HL-60/S4 (cell line): ENCODE measurements around the gene GAD2.

Experiments
- in situ Hi-C: fragments of 300-500 bp; cut with MboI; formaldehyde crosslinking; loops from 2 replicates; pipeline ENCODE4 v1.14.3; 2022; ENCODE audit warnings: low sequenced_read_pairs

GAD2 gene

GRCh38 chr10:26216585-26217395 is at the start of gene GAD2:
GAD2 (plus strand) TSS chr10:26216774; CDS start chr10:26216810, 36 bp downstream.
- in situ Hi-C loops, result no loop called here

GRCh38 chr10:26169466-26169865 is 47.1 kb upstream of the GAD2 start:
- in situ Hi-C loops, result no loop called here

- in situ Hi-C loops, result no loop called here
Observed at GRCh38 chr10:26172131-26172530, 44.4 kb upstream of the GAD2 start.

- in situ Hi-C loops, result no loop called here
Observed at GRCh38 chr10:26173837-26174236, 42.7 kb upstream of the GAD2 start.

- in situ Hi-C loops, result no loop called here
Observed at GRCh38 chr10:26177341-26177740, 39.2 kb upstream of the GAD2 start.

GRCh38 chr10:26194275-26194674 is 22.3 kb upstream of the GAD2 start:
- in situ Hi-C loops, result no loop called here

- in situ Hi-C loops, result no loop called here
Observed at GRCh38 chr10:26197248-26197647, 19.3 kb upstream of the GAD2 start.

GRCh38 chr10:26198119-26198518 is 18.5 kb upstream of the GAD2 start:
- in situ Hi-C loops, result no loop called here

GRCh38 chr10:26199841-26200240 is 16.7 kb upstream of the GAD2 start:
- in situ Hi-C loops, result no loop called here

GRCh38 chr10:26205223-26205622 is 11.4 kb upstream of the GAD2 start:
- in situ Hi-C loops, result no loop called here

GRCh38 chr10:26211781-26212444 is 4.7 kb upstream of the GAD2 start:
- in situ Hi-C loops, result no loop called here

- in situ Hi-C loops, result no loop called here
Observed at GRCh38 chr10:26212511-26212910, 4.1 kb upstream of the GAD2 start.

GRCh38 chr10:26213157-26213800 is 3.3 kb upstream of the GAD2 start:
- in situ Hi-C loops, result no loop called here

GRCh38 chr10:26214004-26214403 is 2.6 kb upstream of the GAD2 start:
- in situ Hi-C loops, result no loop called here

GRCh38 chr10:26214551-26215395 is 1.8 kb upstream of the GAD2 start:
- in situ Hi-C loops, result no loop called here

- in situ Hi-C loops, result no loop called here
Observed at GRCh38 chr10:26215396-26215934, 1.1 kb upstream of the GAD2 start.

GRCh38 chr10:26215935-26216584 is 514 bp upstream of the GAD2 start:
- in situ Hi-C loops, result no loop called here

- in situ Hi-C loops, result no loop called here
Observed at GRCh38 chr10:26217396-26218086, 967 bp downstream of the GAD2 start.

- in situ Hi-C loops, result no loop called here
Observed at GRCh38 chr10:26219676-26220075, 3.1 kb downstream of the GAD2 start.

- in situ Hi-C loops, result no loop called here
Observed at GRCh38 chr10:26220901-26221300, 4.3 kb downstream of the GAD2 start.
